ENCODE results near the gene TMTC4.

TMTC4 gene

DNA sequence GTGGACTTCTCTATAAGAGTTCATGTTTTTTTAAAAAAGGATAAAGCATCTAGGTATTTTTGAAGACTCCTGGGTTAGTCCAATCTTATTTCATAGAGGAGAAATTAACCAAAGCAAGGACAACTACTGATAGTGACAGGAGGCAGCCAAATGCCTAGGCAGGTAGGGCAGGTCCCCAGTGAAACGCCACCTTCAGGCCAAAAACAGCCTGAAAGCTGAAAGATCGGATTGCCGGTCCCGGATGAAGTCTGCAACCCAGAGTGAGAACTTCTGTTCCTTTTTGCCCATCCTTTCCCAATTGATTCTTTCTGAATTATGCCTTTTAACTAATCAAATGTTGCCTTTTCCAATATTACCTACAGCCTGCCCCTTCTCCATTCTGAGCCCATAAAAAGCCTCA lies 79.9 kb downstream of the TMTC4 start:
- no peak for DNase-seq (ENCODE audit: low read depth, low spot score)
- no peak overlapping the region for H3K4me3 ChIP-seq (ENCODE audit: low read depth, low read length)
- TF ChIP-seq, protein P1, sequence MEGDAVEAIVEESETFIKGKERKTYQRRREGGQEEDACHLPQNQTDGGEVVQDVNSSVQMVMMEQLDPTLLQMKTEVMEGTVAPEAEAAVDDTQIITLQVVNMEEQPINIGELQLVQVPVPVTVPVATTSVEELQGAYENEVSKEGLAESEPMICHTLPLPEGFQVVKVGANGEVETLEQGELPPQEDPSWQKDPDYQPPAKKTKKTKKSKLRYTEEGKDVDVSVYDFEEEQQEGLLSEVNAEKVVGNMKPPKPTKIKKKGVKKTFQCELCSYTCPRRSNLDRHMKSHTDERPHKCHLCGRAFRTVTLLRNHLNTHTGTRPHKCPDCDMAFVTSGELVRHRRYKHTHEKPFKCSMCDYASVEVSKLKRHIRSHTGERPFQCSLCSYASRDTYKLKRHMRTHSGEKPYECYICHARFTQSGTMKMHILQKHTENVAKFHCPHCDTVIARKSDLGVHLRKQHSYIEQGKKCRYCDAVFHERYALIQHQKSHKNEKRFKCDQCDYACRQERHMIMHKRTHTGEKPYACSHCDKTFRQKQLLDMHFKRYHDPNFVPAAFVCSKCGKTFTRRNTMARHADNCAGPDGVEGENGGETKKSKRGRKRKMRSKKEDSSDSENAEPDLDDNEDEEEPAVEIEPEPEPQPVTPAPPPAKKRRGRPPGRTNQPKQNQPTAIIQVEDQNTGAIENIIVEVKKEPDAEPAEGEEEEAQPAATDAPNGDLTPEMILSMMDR (IDR thresholded peaks at IDR 0.05; ENCODE audit: insufficient read depth, low read length, missing control alignments) = no peak
- CTCF ChIA-PET = interaction anchor here (1.0 to 2.1 kb wide), 2 partner anchors 10 to 22 kb away, joined by 3 to 8 read pairs; no protein-coding TSS in a partner anchor
- POLR2A ChIA-PET = no interaction called here

DNA sequence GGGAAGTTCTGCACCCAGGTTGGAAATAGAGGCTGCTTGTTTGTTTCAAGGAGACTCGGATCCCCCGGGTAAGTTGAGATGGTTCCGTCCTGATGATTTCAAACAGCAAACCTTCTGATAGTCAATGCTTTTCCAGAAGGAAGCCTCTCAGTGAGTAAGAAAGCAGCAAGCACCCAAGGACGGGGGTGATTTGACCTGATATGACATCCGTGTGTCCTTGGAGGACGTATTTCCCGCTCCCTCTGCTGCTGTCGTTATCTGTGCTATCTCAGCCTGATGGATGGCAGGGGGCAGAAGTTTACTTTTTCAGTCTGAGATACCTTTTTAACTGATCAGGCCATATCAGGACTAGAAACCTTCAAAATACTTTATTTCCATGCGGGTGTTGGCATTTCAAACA lies 80.3 kb downstream of the TMTC4 start:
- ChIA-PET CTCF (interaction anchor here (1.0 to 2.1 kb wide), 2 partner anchors 10 to 21 kb away, joined by 3 to 8 read pairs; no protein-coding TSS in a partner anchor), POLR2A (no interaction called here)
- no peak for DNase-seq (ENCODE audit: low read depth, low spot score)
- TF ChIP-seq, protein P1 (IDR thresholded peaks at IDR 0.05; ENCODE audit: insufficient read depth, low read length, missing control alignments) = no peak
- no peak overlapping the region for H3K4me3 ChIP-seq (ENCODE audit: low read depth, low read length)

GRCh38 chr13:100589178-100589725 lies 85.3 kb downstream of the TMTC4 start:
- no peak overlapping the region for H3K4me3 ChIP-seq (ENCODE audit: low read depth, low read length)
- CTCF ChIA-PET = interaction anchor here (0.7 to 5.9 kb wide), 14 partner anchors 9 to 944 kb away, joined by 3 to 56 read pairs (median 8); no protein-coding TSS in a partner anchor
- POLR2A ChIA-PET = no interaction called here

GRCh38 chr13:100588331-100589177 lies 86.0 kb downstream of the TMTC4 start, which contains the start of gene GGACT:
TSS of gene GGACT (minus strand) at chr13:100588789. CDS start at chr13:100532591, 56,198 bp downstream.
- ChIA-PET POLR2A (no interaction called here), CTCF (interaction anchor here (0.7 to 5.9 kb wide), 21 partner anchors 8 to 943 kb away, joined by 3 to 56 read pairs (median 4); no protein-coding TSS in a partner anchor)
- TF ChIP-seq, protein P1 (IDR thresholded peaks at IDR 0.05; ENCODE audit: insufficient read depth, low read length, missing control alignments) = peak; percentile 69
- peak within 1 kb of the TSS; percentile 68 for H3K4me3 ChIP-seq (ENCODE audit: low read depth, low read length)
- DNase-seq (ENCODE audit: low read depth, low spot score) = no peak

More at GRCh38 chr13:100589178-100589725, 85.3 kb downstream of the TMTC4 start:
- DNase-seq (ENCODE audit: low read depth, low spot score) = no peak
- TF ChIP-seq, protein P1 (IDR thresholded peaks at IDR 0.05; ENCODE audit: insufficient read depth, low read length, missing control alignments) = no peak

GRCh38 chr13:100584896-100585295 lies 89.7 kb downstream of the TMTC4 start:
- TF ChIP-seq, protein P1 (IDR thresholded peaks at IDR 0.05; ENCODE audit: insufficient read depth, low read length, missing control alignments) = no peak
- ChIA-PET POLR2A (no interaction called here), CTCF (interaction anchor here (0.9 to 5.9 kb wide), 2 partner anchors 10 to 11 kb away, joined by 3 to 56 read pairs; no protein-coding TSS in a partner anchor)
- DNase-seq (ENCODE audit: low read depth, low spot score) = no peak
- no peak overlapping the region for H3K4me3 ChIP-seq (ENCODE audit: low read depth, low read length)

DNA sequence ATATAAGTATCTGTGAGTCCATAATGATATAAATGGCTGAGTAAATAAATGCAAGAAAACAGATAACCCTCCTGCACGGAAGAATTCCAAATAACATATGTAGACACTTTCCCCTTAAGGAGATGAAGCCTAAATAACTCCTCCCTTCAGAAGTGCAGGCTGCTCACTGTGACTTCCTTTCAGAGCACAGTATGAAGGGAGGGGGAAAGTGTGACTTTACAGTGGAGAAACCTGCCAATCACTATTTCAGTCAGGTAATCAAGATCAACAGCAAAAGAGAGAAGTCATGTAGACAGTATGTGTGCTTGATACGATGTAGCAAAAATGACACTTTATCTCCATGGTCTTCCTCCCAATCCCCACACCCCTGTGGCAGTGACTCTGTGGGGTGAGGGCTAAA lies 93.1 kb downstream of the TMTC4 start:
- DNase-seq (ENCODE audit: low read depth, low spot score) = no peak
- TF ChIP-seq, protein P1 (IDR thresholded peaks at IDR 0.05; ENCODE audit: insufficient read depth, low read length, missing control alignments) = no peak
- POLR2A ChIA-PET = no interaction called here
- CTCF ChIA-PET = no interaction called here
- H3K4me3 ChIP-seq (ENCODE audit: low read depth, low read length) = no peak overlapping the region

Measured in AG04449 (cell line).